RPMI7951 (cell line): Measurements from ENCODE around the gene CFL1. TPM values are rescaled to one million over a fixed set of nuclear protein-coding genes. Genes with fewer than 3 reads are reported as not detected.
A peak's percentile ranks its signal among the peaks of the same experiment; 100 is the strongest.

Experiments used
- DNase-seq: peaks from one replicate; pipeline ENCODE4 v3.0.0-alpha.2; 2012; ENCODE audit warnings: low read depth
- total RNA-seq: library from RNA; depleted of rRNA; stranded (reverse); fragments of >200 nt; shearing (Covaris generic); gene quantifications from 2 replicates; pipeline ENCODE4 v1.2.3, GENCODE V29; 2014

CFL1 gene
- total RNA-seq, 1 experiment from 2014 or later: 2,212 TPM

DNA sequence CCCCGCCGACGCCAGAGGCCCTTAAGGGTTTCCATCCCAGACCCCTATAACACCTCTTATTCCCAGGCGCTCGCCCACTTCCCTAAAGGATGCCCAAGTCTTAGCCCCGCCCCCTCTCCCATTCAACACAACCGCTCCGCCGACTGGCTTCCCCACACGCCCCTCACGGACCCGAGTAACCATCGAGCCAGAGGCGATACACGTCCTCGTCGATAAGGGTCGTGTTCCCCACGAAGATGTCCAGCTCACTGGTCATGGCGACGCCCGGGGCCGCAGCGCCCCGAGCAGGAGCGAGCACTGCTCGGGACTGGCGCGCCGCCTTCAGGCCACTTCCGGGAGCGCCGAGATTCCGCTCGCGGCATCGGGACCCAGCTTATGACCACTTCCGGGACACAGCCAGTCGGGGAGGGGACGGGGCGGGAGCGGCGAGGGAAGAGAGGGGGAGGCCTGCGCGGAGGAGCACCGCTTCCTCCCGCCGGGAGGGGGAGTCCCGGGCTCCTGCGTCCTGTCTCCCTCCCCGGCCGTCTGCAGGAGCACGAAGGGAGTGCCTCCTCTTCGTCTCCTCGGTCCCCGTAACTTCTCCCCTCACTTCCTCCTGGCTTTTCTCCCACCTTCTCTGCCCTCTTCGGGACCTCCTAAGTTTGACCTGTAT, 30.3 kb upstream of the CFL1 start, which contains the start of gene FIBP:
FIBP (minus strand) TSS at position 309 of the 652 bp plus-strand sequence; CDS start at position 256, 53 bp downstream.
- peak; percentile 96 for DNase-seq

- DNase-seq: no peak
These were observed 29.8 kb upstream of the CFL1 start for GRCh38 chr11:65887723-65888162.

DNA sequence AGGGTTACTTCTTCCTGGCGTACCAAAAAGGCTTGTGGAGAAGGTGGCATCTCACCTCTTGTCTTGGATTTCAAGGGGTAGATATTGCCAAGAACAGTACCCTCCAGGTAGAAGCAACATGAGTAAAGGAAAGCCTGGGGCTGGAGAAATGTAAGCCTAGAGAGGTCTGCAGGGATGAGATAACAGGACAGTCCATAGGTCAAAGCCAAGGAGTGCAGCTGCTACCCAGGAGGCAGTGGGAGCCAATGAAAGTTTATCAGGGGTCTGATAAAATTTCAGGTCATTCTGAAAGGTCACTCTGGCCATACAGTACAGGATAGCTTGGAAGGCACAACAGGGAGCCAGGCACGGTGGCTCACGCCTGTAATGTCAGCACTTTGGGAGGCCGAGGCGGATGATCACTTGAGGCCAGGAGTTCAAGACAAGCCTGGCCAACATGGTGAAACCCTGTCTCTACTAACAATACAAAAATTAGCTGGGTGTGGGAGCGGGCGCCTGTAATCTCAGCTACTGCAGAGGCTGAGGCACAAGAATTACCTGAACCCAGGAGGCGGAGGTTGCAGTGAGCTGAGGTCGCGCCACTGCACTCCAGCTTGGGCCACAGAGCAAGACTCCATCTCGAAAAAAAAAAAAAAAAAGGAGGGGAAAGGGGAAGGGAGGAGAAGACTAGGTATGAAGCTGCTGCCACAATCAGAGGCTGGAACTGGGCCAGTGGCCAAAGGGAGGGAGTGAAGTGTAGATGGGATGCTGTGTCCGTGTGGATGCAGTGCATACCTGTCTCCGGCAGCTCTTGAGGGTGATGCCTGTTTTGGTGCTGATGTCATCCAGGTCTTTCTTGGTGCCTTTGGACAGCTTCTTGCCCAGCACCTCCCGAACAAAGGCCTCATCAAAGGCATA, 29.1 kb upstream of the CFL1 start:
- no peak for DNase-seq

DNA sequence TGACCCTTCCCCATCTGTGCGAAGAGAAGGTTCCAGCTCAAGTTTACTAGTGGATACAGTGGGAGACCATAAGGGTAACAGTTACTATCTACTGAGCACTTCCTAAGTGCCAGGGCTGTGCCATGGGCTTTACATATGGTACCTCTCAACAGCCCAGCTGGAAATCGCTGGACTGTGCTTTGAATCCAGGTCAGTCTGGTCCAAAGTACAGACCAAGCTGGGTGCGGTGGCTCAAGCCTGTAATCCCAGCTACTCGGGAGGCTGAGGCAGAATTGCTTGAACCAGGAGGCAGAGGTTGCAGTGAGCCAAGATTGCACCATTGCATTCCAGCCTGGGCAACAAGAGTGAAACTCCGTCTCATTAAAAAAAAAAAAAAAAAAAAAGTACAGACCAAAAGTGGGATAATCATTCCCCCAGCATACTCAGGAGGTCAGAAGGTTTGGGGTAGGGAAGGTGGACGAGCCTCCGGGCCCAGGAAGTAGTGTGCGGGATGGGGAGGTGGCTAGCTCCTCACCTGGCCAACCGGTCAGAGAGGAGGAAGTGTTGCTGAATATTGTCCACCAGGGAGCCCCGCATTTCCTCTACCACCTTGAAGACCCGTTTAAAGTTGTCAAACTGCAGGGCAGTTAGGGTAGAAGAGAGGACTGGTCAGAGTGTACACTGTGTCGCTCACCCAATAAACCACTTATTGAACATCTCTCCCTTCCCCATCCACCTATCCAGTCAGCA, 28.0 kb upstream of the CFL1 start:
- no peak for DNase-seq

- DNase-seq: no peak
These were observed 27.3 kb upstream of the CFL1 start for GRCh38 chr11:65885231-65885630.

- DNase-seq: peak; percentile 69
These were observed 26.7 kb upstream of the CFL1 start for GRCh38 chr11:65884716-65885092.

DNA sequence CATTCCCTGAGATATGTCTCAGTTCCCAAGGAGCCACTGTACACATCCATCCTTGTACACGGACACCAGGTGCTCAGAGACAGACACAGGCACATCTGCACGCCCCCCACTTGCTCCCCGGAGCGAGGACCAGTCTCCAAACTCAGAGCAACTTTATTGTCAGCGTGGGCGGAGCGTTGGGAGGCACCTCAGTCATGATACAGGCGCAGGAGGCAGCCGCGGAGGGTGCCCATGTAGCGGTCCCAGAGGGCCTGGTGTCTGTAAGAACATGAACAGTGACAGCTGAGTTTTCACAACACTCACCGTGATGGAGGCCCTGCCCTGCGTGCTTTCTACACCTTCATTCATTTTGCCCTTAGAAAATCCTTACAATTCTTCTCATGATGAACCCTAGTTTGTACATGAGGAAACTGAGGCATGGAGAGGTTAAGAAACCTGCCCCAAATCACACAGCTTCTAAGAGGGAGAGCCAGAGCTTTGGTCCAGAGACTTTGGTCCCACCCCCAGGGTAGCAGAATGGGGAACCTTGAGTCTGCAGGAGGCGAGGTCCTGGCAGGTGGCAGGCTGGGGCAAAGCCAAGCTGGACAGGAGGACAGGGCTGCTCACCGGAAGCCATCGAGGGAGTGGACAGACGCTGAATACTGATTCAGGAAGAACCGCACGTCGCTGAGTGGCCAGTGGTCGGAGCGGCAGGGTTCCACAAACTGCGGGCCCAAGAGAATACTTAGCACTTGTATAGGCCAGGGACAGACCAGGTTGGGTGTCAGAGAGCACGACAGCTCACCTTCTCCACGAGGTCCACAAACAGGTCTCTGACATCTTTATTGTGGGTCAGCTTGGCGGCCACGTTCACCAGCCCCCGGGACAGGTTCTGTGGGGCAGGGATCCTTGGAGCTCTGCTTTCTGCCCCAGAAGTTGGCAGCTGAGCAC, 26.1 kb upstream of the CFL1 start:
- no peak for DNase-seq

DNA sequence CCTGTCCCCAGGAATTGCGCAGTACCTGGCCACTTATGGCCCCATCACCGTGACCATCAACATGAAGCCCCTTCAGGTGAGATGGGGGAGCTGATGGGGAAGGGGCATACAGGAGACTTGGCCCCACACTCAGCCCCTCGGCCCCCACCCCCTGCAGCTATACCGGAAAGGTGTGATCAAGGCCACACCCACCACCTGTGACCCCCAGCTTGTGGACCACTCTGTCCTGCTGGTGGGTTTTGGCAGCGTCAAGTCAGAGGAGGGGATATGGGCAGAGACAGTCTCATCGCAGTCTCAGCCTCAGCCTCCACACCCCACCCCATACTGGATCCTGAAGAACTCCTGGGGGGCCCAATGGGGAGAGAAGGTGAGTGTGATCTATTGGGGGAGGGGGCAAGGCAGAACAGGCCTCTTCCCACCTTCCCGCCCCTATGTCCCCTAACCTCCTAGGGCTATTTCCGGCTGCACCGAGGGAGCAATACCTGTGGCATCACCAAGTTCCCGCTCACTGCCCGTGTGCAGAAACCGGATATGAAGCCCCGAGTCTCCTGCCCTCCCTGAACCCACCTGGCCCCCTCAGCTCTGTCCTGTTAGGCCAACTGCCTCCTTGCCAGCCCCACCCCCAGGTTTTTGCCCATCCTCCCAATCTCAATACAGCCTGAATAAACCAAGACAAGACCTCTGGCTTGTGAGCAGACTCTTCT, 25.2 kb upstream of the CFL1 start:
- no peak for DNase-seq

DNA sequence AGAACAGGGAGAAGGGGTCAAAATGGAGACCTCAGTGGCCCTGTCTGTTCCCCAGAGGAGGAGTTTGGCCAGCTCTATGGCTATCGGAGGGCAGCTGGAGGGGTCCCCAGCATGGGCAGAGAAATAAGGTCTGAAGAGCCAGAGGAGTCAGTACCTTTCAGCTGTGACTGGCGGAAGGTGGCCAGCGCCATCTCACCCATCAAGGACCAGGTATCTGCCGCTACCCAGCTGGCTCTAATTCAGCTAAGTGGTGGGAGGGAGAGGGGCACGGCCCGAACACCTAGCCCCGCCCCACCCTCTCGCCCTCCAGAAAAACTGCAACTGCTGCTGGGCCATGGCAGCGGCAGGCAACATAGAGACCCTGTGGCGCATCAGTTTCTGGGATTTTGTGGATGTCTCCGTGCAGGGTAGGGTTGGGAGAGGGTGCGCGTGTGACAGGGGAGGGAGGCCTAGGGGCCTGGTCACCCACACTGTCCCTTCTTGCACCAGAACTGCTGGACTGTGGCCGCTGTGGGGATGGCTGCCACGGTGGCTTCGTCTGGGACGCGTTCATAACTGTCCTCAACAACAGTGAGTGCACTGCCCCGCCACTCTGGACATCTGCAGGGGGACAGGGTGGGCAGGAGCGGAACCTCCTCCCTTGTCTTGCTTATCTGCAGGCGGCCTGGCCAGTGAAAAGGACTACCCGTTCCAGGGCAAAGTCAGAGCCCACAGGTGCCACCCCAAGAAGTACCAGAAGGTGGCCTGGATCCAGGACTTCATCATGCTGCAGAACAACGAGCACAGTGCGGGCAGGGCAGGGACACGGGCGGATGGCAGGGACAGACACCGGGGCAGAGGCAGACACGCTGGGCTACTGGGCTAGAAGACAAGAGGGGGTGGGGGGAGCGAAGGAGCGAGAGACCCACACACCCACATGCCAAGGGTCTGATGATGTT, 24.4 kb upstream of the CFL1 start:
- no peak for DNase-seq

DNA sequence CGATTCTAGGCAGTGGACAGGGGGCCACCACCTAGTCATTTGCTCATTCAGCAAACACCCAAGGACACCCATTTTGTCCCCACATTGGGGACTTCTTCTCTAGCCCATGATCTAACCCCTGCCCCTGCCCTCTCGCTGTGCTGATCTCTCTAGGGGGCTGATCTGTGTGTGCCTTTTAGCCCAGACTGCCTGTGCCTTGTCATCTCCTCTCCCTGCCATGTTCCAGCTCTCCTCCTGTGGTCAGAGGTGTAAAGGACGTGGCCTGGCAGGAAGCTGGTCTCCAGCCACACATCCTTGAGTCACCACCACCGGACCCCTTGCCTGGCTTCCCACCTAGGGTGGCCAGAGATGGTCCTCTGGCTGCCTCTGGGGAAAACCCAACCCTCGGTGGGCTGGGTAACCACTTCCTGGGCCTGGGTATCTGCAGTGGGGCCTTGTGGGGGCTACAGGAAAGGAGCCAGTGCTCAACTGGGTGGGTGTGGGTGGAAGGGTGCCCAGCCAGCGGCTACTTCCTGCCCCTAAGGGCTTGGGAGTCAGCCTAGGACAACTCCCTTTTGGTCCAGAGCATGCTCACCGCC, 23.0 kb upstream of the CFL1 start:
- peak; percentile 89 for DNase-seq

- no peak for DNase-seq
These were observed 22.0 kb upstream of the CFL1 start for GRCh38 chr11:65880027-65880426.

DNA sequence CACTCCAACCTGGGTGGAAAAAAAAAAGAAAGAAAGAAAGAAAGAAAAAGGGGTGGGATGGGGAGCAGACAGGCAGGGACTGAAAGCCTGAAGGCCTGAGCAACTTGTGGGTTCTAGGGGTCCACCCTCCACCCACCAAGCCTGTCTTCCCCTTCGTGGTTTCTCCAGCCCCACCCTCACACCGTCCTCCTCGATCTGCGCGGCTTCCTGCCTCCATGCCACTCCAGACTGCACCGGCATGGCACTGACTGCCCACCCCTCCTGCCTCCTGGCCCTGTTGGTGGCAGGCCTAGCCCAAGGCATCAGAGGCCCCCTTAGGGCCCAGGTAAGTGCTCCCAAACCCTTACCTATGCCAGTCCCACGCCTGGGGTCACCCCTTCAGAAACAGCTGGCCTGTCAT, 21.6 kb upstream of the CFL1 start, which contains the start of gene CTSW:
CTSW (plus strand) TSS at position 221 of the 400 bp plus-strand sequence; CDS start at position 239, 18 bp downstream.
- DNase-seq: no peak

- DNase-seq: peak; percentile 91
These were observed 15.6 kb upstream of the CFL1 start for GRCh38 chr11:65873318-65874156.

DNA sequence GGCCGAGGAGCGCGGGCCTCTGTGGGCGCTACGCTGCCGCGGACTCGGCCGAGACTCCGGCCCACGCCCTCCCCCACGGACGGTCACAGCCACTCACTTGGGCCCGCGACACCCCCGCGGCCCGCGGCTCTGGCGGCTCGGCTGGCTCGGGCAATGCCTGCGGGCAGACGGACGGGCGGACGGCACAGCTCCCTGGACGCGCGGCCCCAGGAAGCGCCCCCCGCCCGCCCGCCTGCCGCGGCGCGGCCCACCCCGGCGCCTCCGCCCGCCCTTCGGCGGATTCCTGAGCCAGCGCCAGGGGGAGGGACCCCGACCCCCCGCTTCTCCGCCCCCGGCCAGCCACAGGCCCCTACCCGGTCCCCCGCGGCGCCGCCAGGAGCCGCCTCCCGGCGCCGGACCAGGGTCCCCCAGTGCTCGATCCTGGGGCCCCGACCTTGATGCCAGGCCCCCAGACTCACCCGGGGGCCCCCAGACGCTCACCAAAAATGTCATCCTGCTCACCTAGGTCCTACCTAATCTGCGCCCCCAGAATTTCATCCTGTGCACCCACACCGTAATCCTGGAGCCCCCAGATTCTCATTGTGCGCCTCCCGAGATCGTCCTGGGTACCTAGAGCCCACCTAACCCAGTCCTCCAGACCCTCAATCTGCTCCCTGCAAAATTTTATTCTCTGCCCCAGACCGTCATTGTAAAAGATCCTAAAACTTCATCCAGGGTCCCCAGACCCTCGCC, 14.8 kb upstream of the CFL1 start, which contains the start of gene EFEMP2:
EFEMP2 (minus strand) TSS at position 215 of the 732 bp plus-strand sequence. CDS start 446 bp downstream, outside the sequence.
- no peak for DNase-seq

DNA sequence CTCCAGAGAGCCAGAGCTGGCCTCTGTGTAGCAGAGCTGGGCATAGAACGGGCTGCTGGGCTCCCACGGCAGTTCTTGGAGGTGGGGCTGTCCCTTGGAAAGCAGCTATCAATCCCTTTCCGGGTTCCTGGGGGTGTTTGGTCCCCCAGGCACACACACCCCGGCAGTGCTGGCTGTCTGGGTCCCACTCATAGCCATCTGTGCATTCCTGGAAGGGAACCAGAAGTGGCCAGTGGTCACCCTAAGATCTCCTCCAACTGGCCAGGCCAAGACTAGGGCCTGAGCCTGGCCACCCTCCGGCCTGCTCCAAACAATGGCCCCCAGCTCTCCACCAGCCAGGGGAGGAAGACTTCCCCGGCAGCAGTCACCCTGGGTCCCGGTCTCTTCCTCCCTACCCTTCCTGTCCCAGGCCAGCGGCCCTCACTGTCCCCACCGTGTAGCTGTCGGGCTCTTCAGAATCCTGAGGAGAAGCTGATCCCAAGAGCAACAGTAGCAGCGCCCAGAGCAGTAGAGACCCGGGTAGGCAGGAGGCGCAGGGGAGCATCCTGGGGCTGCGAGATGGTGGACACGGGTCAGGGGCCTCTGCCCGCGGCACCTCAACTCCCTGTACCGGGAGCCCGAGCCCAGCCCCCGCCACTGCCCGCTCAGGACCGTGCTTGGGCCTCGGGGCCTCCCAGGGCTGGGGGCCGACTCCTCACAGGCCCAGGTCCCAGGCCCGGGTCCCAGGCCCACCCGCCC, 14.0 kb upstream of the CFL1 start:
- DNase-seq: no peak
